Cardiac fibroblast (primary cell): ENCODE data around the gene SYNE4.

Source experiments
- DNase-seq, 2 donors: peaks; one replicate each; pipeline versions ENCODE4 v3.0.0 to v3.0.0-alpha.2; 2010; ENCODE audit warnings: low read depth in 2 of 2
- H3K4me3 ChIP-seq, 2 donors: replicated peaks in 1 of 2; 1 replicate in 1 of 2; 2 replicates in 1 of 2; pipeline ENCODE4 v1.5.1; 2011; ENCODE audit warnings: low read depth in 2 of 2, low read length in 2 of 2, mild to moderate bottlenecking in 2 of 2, moderate library complexity in 1 of 2
- CTCF ChIP-seq: IDR thresholded peaks from one replicate; pipeline ENCODE4 v1.5.1; 2011; ENCODE audit warnings: low read depth, mild to moderate bottlenecking, low read length, inconsistent platforms

SYNE4 gene

GRCh38 chr19:36026091-36026876 is 17.7 kb upstream of the SYNE4 start:
- H3K4me3 ChIP-seq = no peak overlapping the region
- no peak for DNase-seq
- TF ChIP-seq CTCF = no peak

- no peak for DNase-seq
- TF ChIP-seq CTCF = no peak
- H3K4me3 ChIP-seq = no peak overlapping the region
Observed at GRCh38 chr19:36025541-36025940, 16.9 kb upstream of the SYNE4 start.

- DNase-seq = no peak
- no peak for TF ChIP-seq CTCF
- H3K4me3 ChIP-seq = no peak overlapping the region
Observed at GRCh38 chr19:36023432-36023831, 14.8 kb upstream of the SYNE4 start.

GRCh38 chr19:36019061-36019670 is 10.6 kb upstream of the SYNE4 start:
- H3K4me3 ChIP-seq = no peak overlapping the region
- no peak for DNase-seq
- no peak for TF ChIP-seq CTCF

GRCh38 chr19:36014012-36014924 is 5.7 kb upstream of the SYNE4 start, which contains the start of gene ALKBH6:
Gene ALKBH6 (minus strand): TSS chr19:36014213. CDS start chr19:36013397, 816 bp downstream.
- peak; percentile 98 to 99 for DNase-seq
- peak within 1 kb of the TSS; percentile 76 to 85 for H3K4me3 ChIP-seq
- TF ChIP-seq CTCF = no peak

- DNase-seq = no peak
- peak overlapping the region; percentile 76 to 85 for H3K4me3 ChIP-seq
- no peak for TF ChIP-seq CTCF
Observed at GRCh38 chr19:36013280-36014011, 4.8 kb upstream of the SYNE4 start.
